Measurements from ENCODE around the gene NKX1-1.

Gene NKX1-1

DNA sequence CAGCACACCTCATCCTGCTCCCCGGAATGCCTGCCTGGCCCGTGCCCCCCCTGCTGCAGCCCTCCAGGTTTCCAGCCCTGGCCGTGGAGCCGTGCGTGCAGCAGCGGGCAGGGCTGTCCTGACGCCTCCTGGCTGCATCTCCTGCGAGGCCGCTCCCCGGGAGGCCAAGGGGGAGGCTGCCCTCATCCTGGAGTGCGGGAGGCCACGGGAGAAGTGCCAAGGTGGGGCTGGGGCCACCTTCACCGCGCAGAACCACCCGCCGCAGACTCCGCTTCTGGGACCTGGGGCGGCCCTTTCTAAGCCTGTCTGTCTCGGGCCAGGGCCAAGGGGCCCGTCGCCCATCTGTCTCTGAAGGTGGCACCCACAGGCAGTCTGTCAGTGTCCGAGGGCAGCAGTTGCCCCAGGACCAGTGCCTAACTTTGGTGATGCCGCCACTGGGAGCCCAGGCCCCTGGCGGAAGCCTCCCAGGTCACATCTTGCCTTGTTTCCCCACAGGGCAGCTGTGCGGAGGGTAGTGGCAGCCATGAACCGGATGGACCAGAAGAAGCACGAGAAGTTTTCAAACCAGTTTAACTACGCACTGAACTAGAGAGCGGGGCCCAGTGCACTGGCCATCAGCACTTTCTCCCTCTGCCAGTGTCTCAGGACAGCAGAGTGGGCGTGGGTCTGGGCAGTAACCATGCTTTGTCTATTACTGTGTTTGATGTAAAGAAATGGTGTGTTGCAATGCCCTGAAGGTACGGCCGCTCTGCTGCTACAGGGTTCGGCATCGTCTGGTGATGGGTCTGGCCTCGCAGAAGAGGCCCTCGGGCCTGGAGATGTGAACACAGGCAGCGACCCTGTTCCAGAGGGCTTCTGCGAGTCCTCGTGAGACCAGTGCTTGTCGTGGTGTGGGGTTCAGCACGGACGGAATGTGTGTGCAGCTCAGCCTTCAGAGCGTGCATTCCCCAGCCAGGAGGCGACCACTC is 20.6 kb downstream of the NKX1-1 start:
- no peak for DNase-seq (ENCODE audit: low spot score)

DNA sequence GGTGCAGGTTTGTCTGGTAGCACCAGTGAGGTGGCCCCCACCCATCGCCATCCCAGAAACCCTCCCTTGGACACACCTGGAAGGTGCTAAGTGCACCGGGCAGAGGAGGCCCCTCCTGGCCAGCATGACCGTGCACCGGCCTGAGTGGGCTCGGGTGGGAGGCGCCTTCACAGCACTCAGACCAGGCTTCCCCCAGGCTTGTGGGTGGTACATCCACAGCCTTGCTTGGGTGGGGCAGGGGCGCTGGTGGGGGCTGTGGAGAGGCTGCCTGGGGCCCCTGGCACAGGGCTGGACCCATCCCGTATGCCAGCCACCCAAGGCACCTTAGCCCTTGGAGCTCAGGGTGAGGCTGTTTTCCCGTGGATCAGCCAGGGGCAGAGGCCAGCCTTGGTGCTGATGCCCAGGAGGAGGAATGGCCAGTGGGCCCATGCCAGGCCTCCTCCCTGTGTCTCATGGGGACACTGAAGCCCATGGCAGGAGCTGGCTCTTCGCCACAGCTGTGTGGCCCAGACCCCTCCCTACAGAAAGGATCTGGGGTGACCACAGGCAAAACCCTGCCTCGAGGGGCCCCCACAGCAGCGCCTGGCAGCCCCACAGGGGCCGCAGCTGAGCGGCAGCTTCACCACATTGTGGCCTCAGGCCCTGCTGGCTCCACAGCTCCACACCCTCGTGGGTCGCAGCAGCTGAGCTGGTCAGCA is 21.4 kb downstream of the NKX1-1 start:
- DNase-seq (ENCODE audit: low spot score), result no peak

DNA sequence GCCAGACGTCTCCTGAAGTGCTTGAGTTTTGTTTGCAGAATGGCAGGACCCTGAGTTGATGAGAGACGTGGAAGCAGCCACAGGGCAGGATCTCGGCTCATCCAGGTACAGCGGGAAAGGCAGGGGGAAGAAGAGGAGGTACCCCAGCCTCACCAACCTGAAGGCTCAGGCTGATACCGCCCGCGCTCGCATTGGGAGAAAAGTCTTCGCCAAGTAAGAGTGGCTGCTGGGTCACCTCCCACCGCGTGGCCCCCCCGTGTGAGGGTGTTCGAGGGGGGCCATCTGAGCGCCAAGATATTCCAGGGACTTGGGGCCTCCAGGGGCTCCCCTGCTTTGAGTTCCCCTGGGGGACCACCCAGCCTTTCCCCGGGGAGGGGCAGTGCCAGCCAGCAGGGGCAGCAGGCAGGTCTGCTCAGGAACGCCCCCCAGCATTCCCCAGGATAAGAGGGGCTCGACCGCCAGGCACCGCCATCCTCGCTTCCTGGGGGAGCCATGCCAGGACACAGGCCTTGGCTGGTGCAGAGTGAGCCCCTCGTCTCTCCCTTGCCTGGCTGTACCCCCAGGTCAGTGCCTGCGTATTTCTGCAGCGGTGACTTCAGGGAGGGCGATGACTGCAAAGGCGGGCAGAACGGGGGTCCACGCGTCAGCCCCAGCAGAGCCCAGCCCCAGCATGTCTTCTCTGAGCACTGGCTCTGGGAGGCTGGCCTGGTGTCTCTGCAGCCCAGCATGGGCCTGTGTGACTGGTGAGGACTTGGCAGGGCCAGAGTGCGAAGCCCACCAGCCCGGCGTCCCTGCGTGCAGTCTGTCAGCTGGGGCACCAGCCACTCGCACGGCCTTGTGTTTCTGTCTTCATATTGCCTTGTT is 22.3 kb downstream of the NKX1-1 start:
- no peak for DNase-seq (ENCODE audit: low spot score)

DNA sequence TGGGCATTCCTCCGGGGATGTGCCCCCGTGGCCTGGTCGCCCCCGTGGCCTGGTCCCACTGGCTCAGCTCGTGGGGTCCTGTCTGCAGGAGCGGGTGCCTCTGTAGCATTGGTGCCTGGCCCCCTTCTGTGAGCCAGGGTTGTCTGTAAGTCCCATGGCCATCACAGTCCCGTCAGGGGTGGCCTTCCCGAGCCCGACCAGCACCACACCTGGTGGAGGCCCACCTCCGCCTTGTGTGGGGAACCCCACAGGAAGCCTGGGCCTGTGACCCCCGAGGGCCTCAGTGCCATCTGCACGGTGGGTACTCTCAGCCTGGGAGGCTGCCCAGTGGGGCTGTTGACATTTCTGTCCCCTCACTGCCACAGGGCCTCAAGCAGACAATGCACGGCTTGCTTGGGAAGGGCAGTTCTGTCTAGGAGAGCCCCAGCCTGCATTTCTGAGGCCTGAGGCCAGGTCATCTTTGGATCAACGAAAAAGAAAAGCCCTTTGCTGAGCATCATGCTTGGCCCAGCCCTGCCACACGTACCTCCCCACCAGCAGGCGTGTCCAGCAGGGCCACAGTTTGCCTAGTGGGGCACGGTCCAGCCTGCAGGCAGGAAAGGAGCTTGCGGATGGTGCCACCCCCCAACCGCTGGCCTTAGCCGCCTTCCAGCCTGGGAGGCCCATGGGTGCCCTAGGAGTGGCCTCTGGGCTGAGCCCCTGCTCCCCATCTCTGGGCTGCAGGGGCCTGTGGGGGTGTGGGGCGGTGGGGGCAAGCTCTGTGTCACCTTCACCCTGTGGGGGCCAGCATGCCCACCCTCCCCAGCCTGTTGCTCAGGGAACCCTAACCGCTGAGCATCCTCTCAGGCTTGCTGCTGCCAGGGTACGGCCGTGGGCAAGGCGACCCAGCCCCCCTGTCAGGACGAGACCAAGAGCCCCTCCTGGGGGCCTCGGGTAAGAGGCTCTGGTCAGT is 23.2 kb downstream of the NKX1-1 start:
- DNase-seq (ENCODE audit: low spot score), result no peak

DNA sequence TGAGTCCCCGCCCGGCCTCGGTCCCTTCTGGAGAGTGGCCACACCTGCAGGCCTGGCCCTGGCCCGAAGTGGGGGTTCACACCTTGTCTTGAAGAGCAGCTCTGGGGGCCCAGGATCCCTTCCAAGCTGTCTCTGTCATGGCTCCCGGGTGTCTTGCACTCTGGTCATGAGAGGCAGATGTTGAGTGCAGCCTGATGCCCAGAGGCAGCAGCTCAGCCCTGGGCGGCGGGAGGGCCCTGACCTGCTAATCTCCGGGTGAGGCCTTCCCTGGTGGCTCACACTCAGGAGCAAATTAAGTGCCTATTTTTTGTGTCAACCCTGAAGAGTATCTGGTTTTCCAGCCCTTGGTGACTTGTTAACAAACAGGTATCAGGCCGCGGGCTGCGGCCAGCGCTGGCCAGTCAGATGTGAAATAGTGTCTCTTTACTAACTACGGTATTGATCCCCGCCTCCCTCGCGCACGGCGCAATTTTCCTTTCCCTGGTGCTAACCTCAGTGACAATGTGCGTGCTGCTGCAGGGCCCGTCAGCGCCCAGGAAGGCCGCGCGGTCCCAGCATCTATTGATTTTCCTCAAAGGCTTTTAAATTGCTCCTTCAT is 24.2 kb downstream of the NKX1-1 start:
- DNase-seq (ENCODE audit: low spot score), result no peak

DNA sequence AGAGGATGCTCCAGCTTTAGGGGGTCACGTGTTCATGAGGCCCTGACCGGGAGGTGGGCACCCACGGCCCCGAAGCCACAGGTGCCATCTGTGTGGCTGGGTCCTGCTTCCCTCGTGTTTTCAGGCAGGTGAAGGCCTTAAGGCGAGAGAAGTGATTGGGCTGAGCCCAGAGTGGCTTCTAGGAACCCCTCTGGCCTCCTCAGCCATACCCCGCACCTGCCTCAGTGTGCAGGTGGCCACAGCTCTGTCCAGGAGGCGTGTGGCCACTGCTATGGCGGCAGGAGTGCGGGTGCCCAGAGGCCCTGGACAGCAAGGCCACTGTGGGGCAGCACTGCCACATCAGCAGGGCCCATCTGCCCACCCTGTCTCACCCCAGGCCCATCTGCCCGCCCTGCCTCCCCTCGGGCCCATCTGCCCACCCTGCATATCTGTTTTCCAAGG is 25.0 kb downstream of the NKX1-1 start:
- DNase-seq (ENCODE audit: low spot score), result no peak

DNA sequence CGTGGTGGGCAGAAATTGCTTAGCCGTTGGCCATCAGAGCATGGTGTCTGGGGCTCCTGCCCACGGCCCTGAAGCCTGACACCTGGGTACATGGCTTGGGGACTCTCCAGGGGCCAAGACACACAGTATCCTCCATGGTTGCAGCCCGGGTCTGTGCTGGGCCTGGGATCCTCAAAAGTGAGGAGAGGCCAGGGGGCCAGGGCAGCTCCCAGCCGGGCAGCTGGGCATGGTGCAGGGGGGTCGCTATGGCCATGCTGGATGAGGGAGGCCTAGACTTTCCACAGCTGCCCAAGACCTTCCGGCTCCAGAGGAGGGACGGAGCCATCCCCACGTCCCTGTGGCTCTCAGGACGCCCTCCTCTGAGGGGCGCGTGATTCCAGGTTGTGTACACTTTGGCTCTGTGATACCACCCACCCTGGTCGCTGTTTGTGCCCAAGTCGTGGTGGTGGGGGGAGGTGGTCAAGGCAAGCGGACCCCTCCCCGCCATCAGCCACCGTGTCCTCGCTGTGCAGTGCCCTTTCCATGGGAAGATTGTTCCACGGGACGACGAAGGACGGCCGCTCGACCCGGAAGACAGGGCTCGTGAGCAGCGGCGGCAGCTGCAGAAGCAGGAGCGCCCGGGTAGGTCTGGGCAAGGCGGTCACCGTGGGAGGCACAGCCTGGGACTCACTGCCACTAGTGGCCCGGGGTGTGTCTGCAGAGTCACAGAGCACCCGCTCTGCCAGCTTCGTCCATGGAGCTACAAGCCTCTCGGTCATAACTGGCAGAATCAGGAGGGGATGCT is 25.7 kb downstream of the NKX1-1 start:
- DNase-seq (ENCODE audit: low spot score), result no peak

DNA sequence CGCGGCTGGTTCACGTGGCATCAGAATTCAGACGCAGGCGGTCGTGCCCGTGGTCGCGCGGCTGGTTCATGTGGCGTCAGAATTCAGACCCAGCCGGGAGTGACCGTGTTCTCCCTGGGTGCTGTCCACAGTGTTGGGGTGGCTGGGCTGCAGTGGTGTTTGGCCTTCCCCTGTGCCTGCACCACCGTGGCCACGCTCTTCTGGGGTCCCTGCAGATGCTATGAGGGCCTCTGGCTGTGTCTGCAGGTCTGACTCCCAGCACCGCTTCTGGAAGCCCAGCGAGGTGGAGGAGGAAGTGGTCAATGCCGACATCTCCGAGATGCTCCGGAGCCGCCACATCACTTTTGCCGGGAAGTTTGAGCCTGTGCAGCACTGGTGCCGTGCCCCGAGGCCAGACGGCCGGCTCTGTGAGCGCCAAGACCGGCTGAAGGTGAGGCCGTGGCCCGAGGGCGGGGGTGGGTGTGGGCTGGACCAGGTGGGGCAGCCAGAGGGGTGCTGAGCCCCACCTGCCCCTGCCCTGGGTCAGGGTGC is 26.4 kb downstream of the NKX1-1 start:
- DNase-seq (ENCODE audit: low spot score), result no peak

DNA sequence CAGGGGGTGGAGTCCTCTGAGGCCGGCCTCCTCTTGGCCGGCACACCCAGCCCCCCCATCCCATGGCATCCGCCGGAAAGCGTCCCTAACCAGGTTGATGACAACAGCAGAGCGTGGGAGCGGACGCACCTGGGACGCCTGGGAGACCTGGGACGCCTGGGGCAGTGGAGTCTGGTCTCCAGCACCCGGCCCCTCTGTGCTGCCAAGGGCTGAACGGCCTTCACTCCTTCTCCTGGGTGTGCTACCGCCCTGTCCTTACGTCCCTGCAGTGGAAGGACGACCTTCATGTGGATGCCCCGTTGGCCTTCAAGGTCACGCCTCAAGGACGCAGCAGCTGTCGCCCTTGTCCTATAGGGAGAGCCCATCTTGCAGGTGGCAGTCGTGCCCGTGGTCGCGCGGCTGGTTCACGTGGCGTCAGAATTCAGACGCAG is 26.9 kb downstream of the NKX1-1 start:
- DNase-seq (ENCODE audit: low spot score), result no peak

DNA sequence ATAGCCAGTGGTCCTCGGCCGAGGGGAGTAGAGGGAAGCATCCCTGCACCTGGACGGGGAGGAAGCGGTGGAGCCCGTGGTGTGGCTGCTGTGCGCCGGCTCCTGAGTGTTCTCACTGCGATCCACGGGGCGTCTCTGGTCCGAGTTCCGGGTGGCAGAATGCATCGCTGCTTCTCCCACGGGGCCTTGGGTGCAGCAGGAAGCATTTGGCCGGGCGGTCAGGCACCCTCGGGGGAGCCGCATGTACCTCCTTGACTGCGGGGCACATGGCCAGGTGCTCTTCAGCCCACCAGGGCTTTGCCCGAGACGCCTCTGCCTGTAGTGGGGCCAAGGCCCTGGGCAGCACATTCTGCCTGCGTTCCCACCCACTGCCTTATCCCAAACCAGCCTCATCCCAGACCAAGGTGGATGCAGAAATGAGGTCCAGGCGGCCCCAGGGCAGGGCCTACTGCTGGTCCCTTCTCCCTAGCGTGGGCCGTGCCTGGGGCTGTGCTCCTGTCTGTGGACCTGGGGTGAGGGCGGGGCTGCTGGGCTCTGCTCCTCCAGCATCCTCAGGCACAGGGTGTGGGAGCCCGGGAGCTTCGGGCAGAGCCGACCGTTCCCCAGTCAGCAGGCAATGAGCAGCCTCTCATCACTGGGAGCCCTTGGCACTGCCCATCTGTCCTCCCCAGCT is 27.5 kb downstream of the NKX1-1 start:
- no peak for DNase-seq (ENCODE audit: low spot score)

DNA sequence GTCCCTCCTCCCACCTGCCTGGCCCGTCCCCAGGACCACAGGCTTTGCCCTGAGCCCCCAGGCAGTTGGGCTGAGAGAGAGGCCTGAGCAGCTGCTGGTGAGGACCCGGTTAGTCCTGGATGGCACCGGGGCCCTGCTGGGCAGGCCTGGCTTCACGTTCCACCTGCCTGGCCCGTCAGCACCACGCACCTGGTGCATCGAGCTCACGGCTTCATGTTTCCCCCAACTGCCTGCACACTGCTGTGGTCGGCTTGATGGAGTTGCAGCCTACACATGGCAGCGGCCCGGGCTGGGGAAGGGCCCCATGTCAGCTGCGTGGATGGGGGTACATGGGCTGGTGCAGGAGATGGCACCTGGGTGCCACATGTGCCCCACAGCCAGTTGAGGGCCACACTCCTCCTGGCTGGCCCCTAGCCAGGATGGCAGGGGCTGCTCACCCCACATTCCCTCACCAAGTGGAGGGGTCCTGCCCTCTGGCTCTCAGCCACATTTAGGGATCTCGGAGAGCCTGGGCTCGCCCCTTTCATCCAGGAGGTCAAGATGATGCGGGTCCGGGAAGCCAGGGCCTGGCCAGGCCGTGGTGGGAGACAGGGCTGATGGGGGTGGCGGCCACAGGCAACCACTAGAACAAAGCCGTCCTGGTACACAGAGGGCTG is 28.5 kb downstream of the NKX1-1 start:
- DNase-seq (ENCODE audit: low spot score), result no peak

DNA sequence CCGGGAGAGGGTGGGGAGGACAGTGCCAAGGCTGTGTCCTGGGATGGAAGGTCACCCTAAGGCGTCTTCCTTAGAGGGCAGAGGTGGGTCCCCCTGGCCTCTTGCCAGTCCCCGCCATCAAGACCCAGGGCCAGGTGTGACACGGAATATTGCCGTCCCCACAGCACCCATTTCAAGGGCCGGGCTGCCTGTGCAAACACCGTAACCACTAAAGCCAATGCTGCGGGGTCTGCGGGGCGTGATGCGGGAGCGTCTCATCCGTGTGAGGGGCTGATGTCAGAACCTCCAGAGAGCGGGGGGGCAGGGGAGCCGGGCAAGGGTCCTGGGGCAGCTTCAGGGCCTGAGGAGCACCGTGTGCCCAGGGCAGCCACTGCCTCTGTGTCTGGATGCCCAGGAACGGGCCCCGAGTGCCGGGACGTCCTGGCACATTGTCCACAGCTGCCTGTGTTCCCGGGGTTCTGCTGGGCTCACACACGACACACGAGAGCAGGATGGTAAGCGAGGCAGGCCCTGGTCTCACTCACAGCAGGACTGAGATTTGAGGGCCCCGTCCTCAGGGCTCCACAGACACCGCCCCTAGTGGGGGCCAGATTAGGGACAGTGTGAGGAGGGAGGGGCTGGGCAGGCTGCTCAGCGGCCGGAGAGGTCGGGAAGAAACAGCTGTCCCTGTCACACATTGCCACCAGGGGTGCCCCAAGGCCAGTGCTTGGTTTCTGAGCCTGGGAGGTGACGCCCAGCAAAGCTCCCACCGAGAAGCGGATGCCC is 29.2 kb downstream of the NKX1-1 start:
- DNase-seq (ENCODE audit: low spot score), result no peak

DNA sequence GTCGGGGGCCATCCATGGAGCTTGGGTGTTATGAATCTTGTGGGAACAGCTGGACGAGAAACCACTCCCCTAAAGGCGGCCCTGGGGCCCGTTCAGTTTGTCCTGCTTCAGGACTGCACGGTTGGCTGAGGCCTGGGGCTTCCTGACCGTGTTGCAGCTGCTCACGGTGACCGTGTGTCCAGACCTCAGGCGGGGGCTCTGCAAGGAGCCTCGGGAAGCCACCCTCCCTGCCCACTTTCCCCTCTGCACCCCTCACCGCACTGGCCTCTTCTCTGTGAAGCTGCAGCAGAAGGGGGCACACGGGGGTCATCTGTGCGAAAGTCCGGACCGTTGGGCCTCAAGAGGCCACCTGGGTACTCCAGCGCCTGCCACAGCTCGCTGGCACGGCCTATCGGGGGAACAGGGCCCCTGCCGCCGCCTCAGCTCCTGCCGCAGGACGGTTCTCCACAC is 29.8 kb downstream of the NKX1-1 start:
- DNase-seq (ENCODE audit: low spot score), result no peak

DNA sequence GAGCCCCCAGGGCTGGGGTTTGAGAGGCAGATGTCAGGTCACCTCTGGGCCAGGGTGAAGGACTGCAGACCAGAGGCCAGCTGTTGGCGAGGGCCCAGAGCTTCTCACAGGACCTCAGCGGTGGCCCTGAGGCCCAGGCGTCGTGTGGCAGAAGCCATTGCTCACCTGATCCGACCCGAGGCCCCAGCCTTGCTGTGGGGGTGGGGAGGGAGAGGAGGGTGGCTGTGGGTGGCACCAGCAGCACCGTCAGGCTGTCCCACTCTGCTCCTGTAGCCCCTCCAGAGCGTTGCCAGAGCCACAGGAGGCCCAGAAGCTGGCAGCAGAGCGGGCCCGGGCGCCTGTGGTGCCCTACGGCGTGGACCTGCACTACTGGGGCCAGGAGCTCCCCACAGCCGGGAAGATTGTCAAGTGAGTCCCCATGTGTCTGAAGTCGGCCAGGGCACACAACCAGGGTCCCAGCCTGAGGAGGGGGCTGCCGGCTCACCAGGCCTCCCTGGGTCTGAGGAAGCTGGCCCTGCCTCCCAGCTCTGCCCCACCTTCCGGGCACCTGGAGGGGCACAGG is 30.4 kb downstream of the NKX1-1 start:
- DNase-seq (ENCODE audit: low spot score), result no peak

DNA sequence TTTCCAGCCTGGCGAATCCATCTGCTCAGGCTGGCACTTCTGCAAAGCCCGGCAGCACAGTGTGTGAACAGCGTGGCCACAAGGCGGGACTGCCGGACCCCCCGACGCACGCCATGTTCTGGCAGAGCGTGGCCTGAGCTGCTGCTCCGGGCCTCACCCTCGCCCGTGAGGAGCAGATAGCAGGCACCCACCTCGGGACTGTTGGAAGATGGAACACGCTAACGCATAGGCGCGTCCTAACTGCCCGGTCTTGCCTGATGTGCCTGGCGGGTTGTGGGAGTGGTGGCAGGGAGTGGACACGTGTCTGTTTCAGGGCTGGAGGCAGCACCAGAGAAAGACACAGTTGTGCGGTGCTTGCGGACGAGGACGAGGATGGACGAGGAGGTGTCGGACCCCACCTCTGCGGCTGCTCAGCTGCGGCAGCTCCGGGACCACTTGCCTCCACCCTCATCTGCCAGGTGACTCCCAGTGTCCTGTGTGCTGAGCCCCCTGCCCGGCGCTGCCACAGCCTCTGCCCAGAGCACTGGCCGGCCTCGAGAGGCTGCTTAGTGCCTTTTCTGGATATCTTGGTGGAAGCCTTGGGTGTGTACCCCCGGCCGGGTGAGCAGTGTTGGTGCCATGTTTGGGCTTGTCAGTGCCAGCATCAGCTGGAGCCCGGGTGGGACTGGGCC is 31.1 kb downstream of the NKX1-1 start:
- no peak for DNase-seq (ENCODE audit: low spot score)

DNA sequence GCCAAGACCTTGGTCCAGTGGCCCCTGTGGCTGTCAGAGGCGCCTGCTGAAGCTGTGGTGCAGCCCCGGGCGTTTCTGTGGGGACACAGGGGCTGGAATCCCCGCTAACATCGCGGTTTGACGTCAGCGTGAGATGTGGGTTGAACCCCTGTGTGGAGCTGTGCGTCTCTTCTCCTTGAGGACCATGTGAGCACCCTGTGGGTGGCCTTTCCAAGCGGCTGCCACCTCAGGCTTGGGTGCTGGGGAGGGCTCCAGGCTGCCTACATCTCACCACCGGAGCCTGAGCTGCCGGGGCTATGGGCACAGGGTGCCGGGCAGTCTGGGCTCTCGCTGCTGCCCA is 31.6 kb downstream of the NKX1-1 start:
- DNase-seq (ENCODE audit: low spot score), result no peak

Data from left forelimb (tissue), 1 donor.